AG04450 (cell line): Measurements from ENCODE around the gene SDC4. TPM values are rescaled to one million over a fixed set of nuclear protein-coding genes. Genes with fewer than 3 reads are reported as not detected.

Experiments used
- CTCF ChIA-PET: fragments of 300-600, 350-600 bp; formaldehyde crosslinking; extraction: SDS; loops from one replicate; lab custom pipeline; 2022; ENCODE audit warnings: antibody characterized with exemption, inconsistent platforms; lab: Charles Lee
- POLR2A ChIA-PET: fragments of 350-600 bp; formaldehyde crosslinking; extraction: SDS; loops from one replicate; lab custom pipeline; 2021; ENCODE audit warnings: antibody characterized with exemption, inconsistent platforms; lab: Yijun Ruan, JAX
- DNase-seq: peaks from one replicate; pipeline ENCODE4 v3.0.0-alpha.2; 2011; ENCODE audit warnings: low read depth, low spot score
- H3K27ac ChIP-seq: one replicate; pipeline ENCODE4 v1.5.1; 2012; ENCODE audit warnings: low read depth, low read length, control low read depth
- H3K27me3 ChIP-seq: one replicate; pipeline ENCODE4 v1.6.0; 2012; ENCODE audit warnings: low read length; ENCODE audit not compliant: control insufficient read depth, insufficient read depth
- H3K4me3 ChIP-seq: 2 replicates; pipeline ENCODE4 v1.5.1; 2011; ENCODE audit warnings: mild to moderate bottlenecking, low read depth, low read length, control low read depth
- H3K9me3 ChIP-seq: 2 replicates; pipeline ENCODE4 v1.5.1; 2012; ENCODE audit warnings: low read length; ENCODE audit not compliant: control insufficient read depth, insufficient read depth
- CTCF ChIP-seq: IDR thresholded peaks from 2 replicates; pipeline ENCODE4 v1.5.1; 2011; ENCODE audit warnings: low read depth, low read length, control low read depth, inconsistent platforms
- polyA plus RNA-seq: library from polyadenylated mRNA; depleted of rRNA; stranded (reverse); fragments of >200 nt; gene quantifications from 2 replicates; pipeline ENCODE4 v1.2.3, GENCODE V29; 2011

SDC4 gene
- polyA plus RNA-seq, 1 experiment: 177 TPM

GRCh38 chr20:45372241-45372640, 24.0 kb upstream of the SDC4 start:
- POLR2A ChIA-PET: interaction anchor here (0.9 kb wide), 1 partner anchor 64 kb away, joined by 3 read pairs; no protein-coding TSS in a partner anchor
- TF ChIP-seq CTCF: no peak
- H3K27me3 ChIP-seq: no peaks in the 10 kb centered on the region
- no peak overlapping the region for H3K27ac ChIP-seq
- no peaks in the 10 kb centered on the region for H3K9me3 ChIP-seq
- CTCF ChIA-PET: interaction anchor here (1.0 to 9.9 kb wide), 10 partner anchors 8 to 398 kb away, joined by 4 to 194 read pairs (median 30); partner anchors contain the start of genes PIGT and SYS1
- no peak overlapping the region for H3K4me3 ChIP-seq
- no peak for DNase-seq

- no peak for DNase-seq
- no peaks in the 10 kb centered on the region for H3K9me3 ChIP-seq
- H3K27ac ChIP-seq: no peak overlapping the region
- no peak overlapping the region for H3K4me3 ChIP-seq
- POLR2A ChIA-PET: no interaction called here
- no peak for TF ChIP-seq CTCF
- H3K27me3 ChIP-seq: no peaks in the 10 kb centered on the region
- CTCF ChIA-PET: interaction anchor here (1.0 to 9.9 kb wide), 6 partner anchors 8 to 400 kb away, joined by 4 to 194 read pairs (median 6); partner anchors contain the start of gene SYS1
Measured at GRCh38 chr20:45370571-45371160, 22.4 kb upstream of the SDC4 start.

GRCh38 chr20:45368221-45368980, 20.2 kb upstream of the SDC4 start:
- no peak overlapping the region for H3K4me3 ChIP-seq
- ChIA-PET POLR2A (no interaction called here), CTCF (interaction anchor here (1.0 to 9.9 kb wide), 4 partner anchors 49 to 403 kb away, joined by 3 to 194 read pairs (median 9); no protein-coding TSS in a partner anchor)
- no peak for TF ChIP-seq CTCF
- H3K9me3 ChIP-seq: no peaks in the 10 kb centered on the region; the same call in 1 of the 2 replicates
- no peak overlapping the region for H3K27ac ChIP-seq
- H3K27me3 ChIP-seq: no peaks in the 10 kb centered on the region
- DNase-seq: no peak

- no peak for TF ChIP-seq CTCF
- ChIA-PET CTCF (interaction anchor here (0.7 to 1.9 kb wide), 3 partner anchors 48 to 404 kb away, joined by 3 to 8 read pairs (median 5); no protein-coding TSS in a partner anchor), POLR2A (no interaction called here)
- Histone ChIP-seq H3K27ac (no peak overlapping the region), H3K4me3 (no peak overlapping the region), H3K27me3 (no peaks in the 10 kb centered on the region), H3K9me3 (no peaks in the 10 kb centered on the region; the same call in 1 of the 2 replicates)
- DNase-seq: no peak
Measured at GRCh38 chr20:45367126-45367525, 18.9 kb upstream of the SDC4 start.
